ENCODE data around the gene BRD3. TPM values are rescaled to one million over a fixed set of nuclear protein-coding genes. Genes with fewer than 3 reads are reported as not detected.

BRD3 gene
- total RNA-seq, 1 experiment from 2014 or later = 2.2 TPM

Other genes starting within 250 kb of the BRD3 start
- gene VAV2, start 75.7 kb downstream of the BRD3 start, total RNA-seq (2014; rRNA removed; shearing (Covaris generic)) = 10.3 and 16.2 TPM in 2 replicates
- gene BRD3OS, start 42.5 kb downstream of the BRD3 start, total RNA-seq (2014; rRNA removed; shearing (Covaris generic)) = 16.4 and 16.7 TPM in 2 replicates
- gene WDR5, start 68.1 kb upstream of the BRD3 start, total RNA-seq (2014; rRNA removed; shearing (Covaris generic)) = 15.8 and 16.3 TPM in 2 replicates
- not detected in 2 replicates for gene RNU6ATAC, start 96.5 kb upstream of the BRD3 start, total RNA-seq (2014; rRNA removed; shearing (Covaris generic))

Measured in RPMI7951 (cell line).